GM18909 (cell line): ENCODE data around the gene GCNA.
"Not testable (repeated sequence)": the region's sequence is repeated elsewhere in the genome, so short reads cannot be mapped to it uniquely, and the experiment has no call there.

Experiments used
- ATAC-seq: cut with Tn5 transposase; IDR thresholded peaks from one replicate; pipeline ENCODE4 v1.9.1; 2021; ENCODE audit warnings: mild to moderate bottlenecking; ENCODE audit not compliant: unreplicated experiment, poor library complexity

The GCNA gene

GRCh38 chrX:71636438-71637252, 58.4 kb downstream of the GCNA start:
- no peak for ATAC-seq

- ATAC-seq, result no peak
Measured at GRCh38 chrX:71637253-71637618, 59.0 kb downstream of the GCNA start.

- ATAC-seq, result no peak
Measured at GRCh38 chrX:71637848-71638247, 59.6 kb downstream of the GCNA start.

DNA sequence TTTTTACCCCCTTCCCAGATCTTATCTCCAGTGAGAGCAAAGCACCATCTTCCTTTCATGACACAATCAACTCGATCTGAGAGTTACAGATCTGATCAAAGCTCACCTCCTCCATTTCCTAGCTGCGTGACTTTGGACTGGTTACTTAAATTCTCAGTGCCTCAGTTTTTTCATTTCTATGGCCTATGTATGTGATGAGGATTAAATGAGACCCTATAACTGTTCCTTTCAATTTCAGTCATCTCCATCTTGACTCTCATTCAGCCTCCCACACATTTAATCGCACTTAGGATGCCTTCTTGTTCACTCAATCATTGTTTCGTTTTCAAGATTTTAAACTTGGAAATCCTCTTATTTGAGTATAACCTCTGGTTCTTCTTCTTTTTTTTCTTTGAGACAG, 60.2 kb downstream of the GCNA start:
- no peak for ATAC-seq

DNA sequence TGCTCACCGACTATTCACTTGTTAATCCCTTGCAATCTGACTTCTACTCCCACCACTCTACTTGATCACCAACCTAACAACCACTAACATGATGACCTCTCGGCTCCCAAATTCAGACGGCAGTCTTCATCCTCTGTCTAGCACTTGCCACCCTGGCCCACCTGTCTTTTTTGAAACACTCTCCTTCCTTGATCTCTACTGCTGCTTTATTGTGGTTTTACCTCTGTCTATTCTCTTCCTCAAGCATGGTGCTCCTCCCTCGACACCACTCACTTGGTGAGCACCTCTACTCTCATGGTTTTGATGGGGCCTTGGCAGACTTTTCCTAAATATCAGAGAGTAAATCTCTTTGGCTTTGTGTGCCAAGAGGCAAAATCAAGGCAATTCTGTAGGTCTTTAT, 61.8 kb downstream of the GCNA start:
- ATAC-seq, result no peak

GRCh38 chrX:71644406-71644805, 66.2 kb downstream of the GCNA start:
- not testable (repeated sequence) for ATAC-seq

- ATAC-seq, result peak; percentile 81
Measured at GRCh38 chrX:71650333-71650969, 72.2 kb downstream of the GCNA start.

DNA sequence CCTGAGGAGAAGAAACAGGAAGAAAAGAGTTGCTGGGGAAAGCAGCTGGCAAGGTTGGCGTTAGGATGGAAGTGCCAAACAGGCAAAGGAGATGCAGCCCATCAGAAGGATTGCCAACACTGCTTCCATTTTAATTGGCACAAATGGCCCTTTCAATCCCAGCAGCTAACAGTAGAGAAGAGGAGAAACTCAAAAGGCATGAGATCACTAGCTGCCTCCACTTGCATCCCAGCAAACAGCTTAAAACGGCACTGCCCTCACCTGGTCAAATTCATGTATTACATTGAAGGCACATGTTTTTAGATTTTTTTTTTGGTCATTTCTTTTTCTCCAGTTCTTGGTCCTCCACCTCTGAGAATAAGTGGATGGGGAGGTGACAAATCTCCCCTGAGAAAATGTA, 74.2 kb downstream of the GCNA start:
- ATAC-seq, result peak; percentile 67

DNA sequence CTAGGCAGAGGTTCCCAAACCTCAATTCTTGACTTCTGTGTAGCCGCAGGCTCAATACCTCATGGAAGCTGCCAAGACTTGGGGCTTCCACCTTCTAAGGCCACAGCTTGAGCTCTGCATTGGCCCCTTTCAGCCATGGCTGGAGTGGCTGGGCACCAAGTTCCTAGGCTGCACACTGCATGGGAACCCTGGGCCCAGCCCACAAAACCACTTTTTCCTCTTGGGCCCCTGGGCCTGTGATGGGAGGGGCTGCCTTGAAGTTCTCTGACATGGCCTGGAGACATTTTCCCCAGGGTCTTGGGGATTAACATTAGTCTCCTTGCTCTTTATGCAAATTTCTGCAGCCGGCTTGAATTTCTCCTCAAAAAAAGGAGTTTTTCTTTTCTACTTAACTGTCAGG, 75.1 kb downstream of the GCNA start:
- no peak for ATAC-seq

DNA sequence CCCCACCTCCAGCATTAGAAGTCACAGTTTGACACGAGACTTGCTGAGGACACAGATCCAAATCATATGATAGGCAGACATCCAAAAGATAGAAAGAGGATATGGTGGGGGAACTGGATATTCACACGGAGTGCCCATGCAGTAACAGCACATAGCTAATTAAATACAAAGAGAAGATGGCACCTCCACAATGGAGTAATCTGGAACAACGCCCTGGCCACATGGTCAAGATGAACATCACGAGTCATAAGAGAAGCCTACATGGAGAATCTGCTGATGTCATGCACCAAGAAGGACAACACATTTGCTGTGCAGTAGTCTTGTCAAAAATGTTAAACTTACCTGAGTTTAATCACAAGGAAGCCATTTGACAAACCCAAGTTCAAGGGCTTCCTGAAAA, 79.0 kb downstream of the GCNA start:
- no peak for ATAC-seq

DNA sequence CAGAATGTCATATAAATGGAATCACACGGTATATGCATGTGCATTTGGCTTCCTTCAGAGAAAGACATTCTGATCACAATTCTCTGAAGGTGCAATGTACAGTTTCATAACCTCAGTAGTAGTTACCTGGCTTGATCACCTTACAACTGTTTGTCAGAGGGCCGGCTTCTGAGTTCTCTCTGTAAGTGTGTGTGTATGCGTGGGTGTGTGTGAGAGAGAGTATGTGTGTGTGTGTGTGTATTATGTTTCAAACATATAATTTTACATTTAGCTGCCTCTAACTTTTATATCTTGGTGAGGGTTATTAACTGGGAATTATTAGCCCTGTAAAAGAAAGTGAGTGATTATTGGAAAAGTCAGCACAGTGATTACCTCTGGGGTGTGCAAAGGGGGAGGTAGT, 81.1 kb downstream of the GCNA start:
- no peak for ATAC-seq

DNA sequence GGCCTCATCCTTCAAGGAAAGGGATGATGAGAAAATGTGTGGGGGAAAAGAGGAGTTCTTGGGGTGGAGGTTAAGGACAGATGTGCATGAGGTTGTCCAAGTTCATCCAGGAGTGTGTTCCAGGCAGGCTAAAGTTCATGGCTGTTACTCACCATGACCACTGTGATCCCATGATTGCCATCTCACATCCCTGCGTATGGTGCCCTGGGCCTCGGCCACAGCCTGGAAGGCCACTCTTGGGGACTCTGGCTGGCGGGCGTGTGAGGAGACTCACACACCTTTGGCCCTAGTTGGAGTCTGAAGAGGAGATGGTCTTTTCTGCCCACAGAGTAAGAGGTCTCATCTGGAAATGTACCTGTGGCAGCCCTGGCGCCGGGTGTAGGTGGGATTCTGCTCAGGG, 81.7 kb downstream of the GCNA start:
- ATAC-seq, result no peak

- no peak for ATAC-seq
Measured at GRCh38 chrX:71660562-71661416, 82.6 kb downstream of the GCNA start.

- ATAC-seq, result no peak
Measured at GRCh38 chrX:71661919-71662318, 83.7 kb downstream of the GCNA start.

- not testable (repeated sequence) for ATAC-seq
Measured at GRCh38 chrX:71662654-71663053, 84.4 kb downstream of the GCNA start.
